RKO (cell line): ENCODE measurements around the gene FAM98C.

ENCODE experiments used
- DNase-seq: peaks from one replicate; pipeline ENCODE4 v3.0.0-alpha.2; 2016; ENCODE audit warnings: low spot score

The FAM98C gene

GRCh38 chr19:38378866-38379265 is 24.0 kb upstream of the FAM98C start:
- peak; percentile 75 for DNase-seq

DNA sequence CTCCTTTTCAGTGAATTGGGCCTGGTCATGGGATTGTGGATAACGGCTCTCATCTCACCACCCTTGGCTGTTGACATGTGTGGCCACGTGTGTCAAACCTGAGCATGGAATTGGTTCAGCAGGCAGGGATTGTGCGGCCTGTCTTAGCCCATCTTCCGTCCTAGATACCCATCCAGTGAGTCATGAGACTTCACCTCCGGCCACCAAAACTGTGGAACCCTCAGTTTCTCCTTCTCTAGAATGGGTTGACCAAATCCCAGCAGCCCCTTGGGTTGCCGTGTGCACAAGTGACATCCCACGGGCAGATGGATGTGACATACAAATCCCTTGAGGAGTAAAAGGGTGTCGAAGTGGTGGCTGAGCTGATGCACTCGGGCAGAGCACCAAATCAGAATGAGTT is 21.8 kb upstream of the FAM98C start:
- no peak for DNase-seq

GRCh38 chr19:38383184-38383583 is 19.7 kb upstream of the FAM98C start:
- no peak for DNase-seq

DNA sequence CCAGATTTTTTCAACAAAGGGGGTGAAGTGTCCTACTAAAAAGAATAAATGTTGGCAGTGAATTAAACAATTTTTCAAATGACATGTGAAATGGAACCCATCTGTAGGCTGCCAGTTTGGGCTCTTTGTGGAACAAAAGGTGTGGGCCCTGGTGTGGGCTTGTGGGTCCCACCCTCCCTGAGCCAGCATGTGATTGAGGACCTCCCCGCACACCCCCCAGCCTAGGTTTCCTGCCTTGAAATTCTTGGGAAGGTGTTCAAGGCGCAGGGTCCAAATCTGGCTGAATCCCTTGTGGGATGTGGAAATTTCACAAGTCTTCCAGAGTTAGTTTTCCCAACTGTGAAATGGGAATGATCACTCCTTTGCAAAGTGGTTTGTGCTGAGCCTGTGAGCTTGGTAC is 19.1 kb upstream of the FAM98C start:
- DNase-seq: no peak

DNA sequence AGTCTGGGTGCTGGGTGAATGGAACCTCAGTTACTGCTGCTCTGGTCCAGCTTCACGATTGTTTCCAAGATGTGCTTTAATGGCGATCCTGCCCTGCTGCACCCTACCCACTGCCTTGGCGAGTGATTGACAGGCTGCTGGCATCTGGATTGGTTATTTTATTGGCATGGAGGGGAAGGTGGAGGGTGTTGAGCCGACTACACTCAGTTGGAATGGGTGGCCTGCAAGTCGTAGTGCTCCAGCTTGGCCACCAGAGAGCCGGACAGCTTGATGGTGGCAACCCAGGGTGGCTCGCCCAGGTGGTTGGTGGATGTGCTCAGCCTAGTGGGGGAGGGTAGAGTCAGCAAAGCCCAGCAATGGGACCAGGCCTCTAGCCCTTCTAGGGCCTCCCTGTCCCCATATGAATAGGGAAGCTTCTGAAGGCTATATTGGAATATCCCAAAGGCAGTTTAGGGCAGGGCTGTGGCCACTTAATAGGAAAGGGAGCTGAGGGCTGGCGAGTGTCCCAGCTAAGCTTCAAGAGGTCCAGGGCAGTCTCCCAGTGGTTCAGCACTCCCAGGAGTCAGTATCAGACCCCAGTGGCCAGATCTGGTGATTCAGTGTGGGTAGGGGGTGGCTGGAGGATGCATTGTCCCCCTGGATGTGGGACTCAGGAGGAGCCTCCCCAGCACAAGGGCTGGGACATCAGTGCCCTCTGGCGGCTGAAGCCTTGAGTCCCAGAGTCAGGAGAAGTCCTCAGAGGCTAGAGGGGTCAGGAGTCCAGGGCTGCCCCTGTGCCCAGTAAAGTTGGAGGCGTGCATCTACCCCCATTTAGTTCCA is 18.5 kb upstream of the FAM98C start:
- no peak for DNase-seq

- DNase-seq: no peak
These were observed 17.7 kb upstream of the FAM98C start for GRCh38 chr19:38385057-38385803.

DNA sequence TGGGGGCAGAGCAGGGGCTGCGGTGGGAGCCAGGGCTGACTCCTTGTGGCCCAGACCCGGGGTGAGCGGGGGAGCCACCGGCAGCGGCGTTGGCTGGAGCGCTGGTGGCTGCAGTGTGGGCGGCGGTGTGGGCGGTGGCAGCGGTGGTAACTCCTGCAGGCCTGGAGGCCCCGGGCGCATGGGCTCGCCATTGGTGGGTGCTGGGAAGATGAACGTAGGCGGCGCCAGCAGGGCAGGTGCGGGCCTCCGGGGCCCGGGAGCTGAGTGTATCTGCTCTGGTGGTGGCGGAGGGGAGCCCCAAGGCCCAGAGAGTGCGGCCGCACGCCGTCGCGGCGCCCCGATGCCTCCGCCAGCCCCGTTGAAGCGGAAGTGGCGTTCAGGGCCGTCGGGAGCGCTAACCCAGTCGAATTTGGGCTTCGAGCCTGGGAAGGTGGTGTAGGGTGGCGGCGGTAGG is 17.1 kb upstream of the FAM98C start:
- no peak for DNase-seq

DNA sequence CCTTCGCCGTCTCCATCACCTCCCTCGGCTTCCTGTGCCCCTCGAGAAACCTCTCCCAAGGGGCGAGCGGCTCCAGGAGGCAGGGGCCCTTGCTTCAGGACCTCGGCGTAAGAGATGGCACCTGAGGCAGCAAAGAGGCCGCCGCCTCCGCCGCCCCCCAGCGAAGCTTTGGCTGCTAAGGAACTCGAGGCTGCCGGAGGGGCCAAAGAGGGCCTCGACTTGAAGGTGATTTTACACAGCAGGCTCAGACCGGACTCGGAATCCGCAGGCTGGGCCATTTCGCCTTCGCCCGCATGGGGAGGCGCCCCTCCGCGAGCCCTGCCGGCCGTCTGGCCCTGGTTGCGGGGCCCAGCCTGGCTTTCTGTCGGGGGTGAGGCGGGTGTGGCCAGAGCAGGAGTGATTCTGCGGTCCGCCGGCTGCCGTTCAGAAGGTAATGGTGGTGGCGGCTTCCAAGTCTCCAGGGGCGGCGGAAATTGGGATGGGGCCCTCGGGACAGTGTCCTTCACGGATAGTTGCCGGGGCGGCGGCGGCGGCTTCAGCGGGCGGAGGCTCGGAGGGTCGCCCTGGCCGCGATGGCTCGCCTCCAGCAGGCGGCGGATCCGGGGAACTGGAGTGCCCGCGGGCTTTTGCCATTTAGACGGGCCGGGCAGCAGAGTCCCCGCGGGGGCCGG is 16.5 kb upstream of the FAM98C start:
- DNase-seq: no peak

DNA sequence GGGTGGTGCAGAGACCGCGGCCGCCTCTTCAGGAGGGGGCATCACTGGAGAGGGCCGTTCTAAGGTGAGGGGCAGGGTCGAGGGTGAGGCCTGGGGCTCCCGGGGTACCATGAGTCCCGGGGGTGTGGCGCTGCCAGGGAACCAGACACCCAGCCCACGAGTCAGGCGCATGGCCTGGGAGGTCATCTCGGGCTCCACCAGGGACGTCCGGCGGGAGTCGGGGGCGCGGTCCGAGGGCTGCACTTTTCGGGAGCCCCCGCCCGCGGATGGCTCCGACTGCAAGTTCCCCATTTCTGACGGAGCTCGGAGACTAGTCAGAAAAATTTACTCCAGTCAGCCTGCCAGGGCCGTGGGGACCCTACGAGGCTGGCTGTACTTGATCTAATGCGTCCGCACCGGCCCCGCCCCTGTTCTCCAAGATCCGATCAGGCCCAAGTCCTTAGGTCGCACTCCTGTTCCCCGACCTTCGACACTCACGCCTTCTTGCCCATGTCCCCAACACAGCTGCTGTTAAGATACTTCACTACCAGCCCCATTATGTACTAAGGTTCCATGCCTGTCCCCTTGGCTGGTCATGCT is 15.8 kb upstream of the FAM98C start:
- DNase-seq: no peak

GRCh38 chr19:38387550-38388348 is 15.1 kb upstream of the FAM98C start, which contains the start of gene GGN:
Gene GGN, minus strand, starts transcription at chr19:38388034. Its CDS starts 773 bp downstream, at chr19:38387261.
- DNase-seq: peak; percentile 90

DNA sequence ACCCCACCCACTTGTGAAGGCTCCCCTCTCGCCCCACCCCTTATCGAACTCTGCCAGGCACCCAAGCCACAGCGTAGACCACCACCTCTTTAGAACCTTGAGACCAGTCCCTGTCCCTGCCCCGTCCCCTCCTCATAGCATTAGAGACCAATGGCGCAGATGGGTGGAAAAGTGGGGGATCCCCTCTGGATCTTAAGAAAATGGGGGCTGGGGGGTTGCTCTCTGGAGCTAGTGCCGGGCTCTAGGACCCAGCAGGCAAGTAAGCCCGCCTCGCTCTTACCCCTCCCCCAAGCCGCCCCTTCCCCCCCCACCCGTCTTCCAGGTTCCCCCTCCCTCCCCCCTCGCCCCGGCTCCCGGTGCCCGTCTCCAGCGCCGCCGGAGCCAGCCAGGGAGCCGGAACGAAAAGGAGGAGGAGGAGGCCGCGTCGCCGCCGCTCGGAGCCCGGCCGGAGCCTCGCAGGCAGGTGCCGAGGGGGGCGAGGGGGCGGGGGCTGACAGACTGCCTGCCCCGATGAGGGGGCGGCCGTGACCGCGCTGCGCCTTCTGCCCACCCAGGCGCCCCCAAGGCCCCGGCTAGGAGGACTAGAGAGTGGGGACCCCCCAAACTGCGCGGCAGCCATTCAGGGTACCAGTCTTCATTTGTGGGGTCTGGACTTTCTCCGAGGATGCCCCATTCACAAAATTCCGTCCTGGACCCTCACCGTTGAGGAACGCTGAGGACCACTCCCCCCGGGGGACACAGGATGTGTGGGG is 14.4 kb upstream of the FAM98C start, which contains the start of gene SPRED3:
Gene SPRED3, plus strand, starts transcription at position 349 of the 752 bp plus-strand sequence. CDS start 1,606 bp downstream, outside the sequence.
- DNase-seq: peak; percentile 66

GRCh38 chr19:38389101-38389925 is 13.6 kb upstream of the FAM98C start:
- peak; percentile 87 for DNase-seq

GRCh38 chr19:38389957-38390924 is 12.7 kb upstream of the FAM98C start:
- DNase-seq: no peak

DNA sequence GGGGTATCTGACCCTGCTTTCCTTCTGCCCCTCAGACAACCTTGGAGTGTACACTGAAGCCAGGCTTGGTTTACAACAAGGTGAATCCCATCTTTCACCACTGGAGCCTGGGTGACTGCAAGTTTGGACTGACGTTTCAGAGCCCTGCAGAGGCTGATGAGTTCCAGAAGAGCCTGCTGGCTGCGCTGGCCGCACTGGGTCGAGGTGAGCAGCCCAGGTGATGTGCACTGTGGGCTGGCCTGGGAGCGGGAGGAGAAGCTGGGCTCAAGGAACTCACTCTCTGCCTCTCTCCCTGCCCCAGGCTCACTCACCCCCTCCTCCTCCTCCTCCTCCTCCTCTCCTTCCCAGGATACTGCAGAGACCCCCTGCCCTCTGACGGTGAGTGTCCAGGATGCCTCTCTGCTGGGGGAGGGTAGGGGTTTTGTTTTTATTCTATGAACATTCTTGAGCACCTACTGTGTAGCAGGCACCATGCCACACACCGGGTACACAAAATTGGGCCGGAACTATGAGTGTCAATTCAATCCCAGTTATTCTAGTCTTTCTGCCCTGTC is 10.9 kb upstream of the FAM98C start:
- DNase-seq: no peak

GRCh38 chr19:38392707-38393308 is 10.1 kb upstream of the FAM98C start:
- DNase-seq: peak; percentile 56

DNA sequence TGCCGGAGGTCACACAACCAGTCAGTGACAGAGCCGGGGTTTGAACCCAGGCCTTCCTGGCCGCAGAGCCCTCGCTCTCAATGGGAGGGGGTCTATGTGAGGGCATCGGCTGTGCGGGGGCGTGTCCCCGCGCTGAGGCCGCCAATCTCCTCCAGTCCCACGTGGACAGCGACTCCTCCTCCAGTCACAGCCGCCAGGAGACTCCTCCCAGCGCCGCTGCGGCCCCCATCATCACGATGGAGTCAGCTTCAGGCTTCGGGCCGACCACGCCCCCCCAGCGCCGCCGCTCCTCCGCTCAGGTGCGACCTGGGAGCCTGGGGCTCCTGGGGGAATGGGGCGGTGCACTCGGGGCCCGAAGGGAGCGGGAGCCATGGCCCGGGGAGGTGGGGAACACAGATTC is 8.4 kb upstream of the FAM98C start:
- no peak for DNase-seq

GRCh38 chr19:38395381-38396114 is 7.3 kb upstream of the FAM98C start:
- DNase-seq: no peak
